ES-I3 (cell line): ENCODE data around the gene PKN2.
"Not testable (repeated sequence)": the region's sequence is repeated elsewhere in the genome, so short reads cannot be mapped to it uniquely, and the experiment has no call there.

Source experiments
- H3K36me3 ChIP-seq: 2 replicates; pipeline ENCODE4 v1.6.1; 2013; ENCODE audit warnings: mild to moderate bottlenecking, low read length, control low read depth, moderate library complexity; ENCODE audit not compliant: insufficient read depth
- H3K4me1 ChIP-seq: 2 replicates; pipeline ENCODE4 v1.6.1; 2013; ENCODE audit warnings: mild to moderate bottlenecking, control low read depth, low read length; ENCODE audit not compliant: insufficient read depth
- H3K9ac ChIP-seq: 2 replicates; pipeline ENCODE4 v1.6.1; 2013; ENCODE audit warnings: low read depth, mild to moderate bottlenecking, low read length, moderate library complexity
- H3K9me3 ChIP-seq: 2 replicates; pipeline ENCODE4 v1.6.1; 2013; ENCODE audit warnings: mild to moderate bottlenecking, low read length, moderate library complexity; ENCODE audit not compliant: control insufficient read depth, insufficient read depth

Gene PKN2

GRCh38 chr1:88697503-88697902, 13.4 kb downstream of the PKN2 start:
- H3K4me1 ChIP-seq: peaks cover 9% of the 10 kb centered on the region
- no peaks in the 10 kb centered on the region for H3K36me3 ChIP-seq
- no peaks in the 10 kb centered on the region for H3K9me3 ChIP-seq
- no peak overlapping the region for H3K9ac ChIP-seq

GRCh38 chr1:88698140-88698539, 14.1 kb downstream of the PKN2 start:
- peaks cover 9% of the 10 kb centered on the region for H3K4me1 ChIP-seq
- H3K36me3 ChIP-seq: no peaks in the 10 kb centered on the region
- H3K9ac ChIP-seq: no peak overlapping the region
- H3K9me3 ChIP-seq: no peaks in the 10 kb centered on the region

- peaks cover 9% of the 10 kb centered on the region for H3K4me1 ChIP-seq
- no peaks in the 10 kb centered on the region for H3K9me3 ChIP-seq
- H3K36me3 ChIP-seq: no peaks in the 10 kb centered on the region
- H3K9ac ChIP-seq: no peak overlapping the region
Measured at GRCh38 chr1:88698764-88699163, 14.7 kb downstream of the PKN2 start.

- H3K9ac ChIP-seq: no peak overlapping the region
- H3K4me1 ChIP-seq: peaks cover 9% of the 10 kb centered on the region
- H3K9me3 ChIP-seq: no peaks in the 10 kb centered on the region
Measured at GRCh38 chr1:88700425-88701013, 16.4 kb downstream of the PKN2 start.

GRCh38 chr1:88701275-88701674, 17.2 kb downstream of the PKN2 start:
- no peaks in the 10 kb centered on the region for H3K9me3 ChIP-seq
- no peaks in the 10 kb centered on the region for H3K36me3 ChIP-seq
- H3K4me1 ChIP-seq: peaks cover 9% of the 10 kb centered on the region
- no peak overlapping the region for H3K9ac ChIP-seq

More at GRCh38 chr1:88700425-88701013, 16.4 kb downstream of the PKN2 start:
- no peaks in the 10 kb centered on the region for H3K36me3 ChIP-seq

DNA sequence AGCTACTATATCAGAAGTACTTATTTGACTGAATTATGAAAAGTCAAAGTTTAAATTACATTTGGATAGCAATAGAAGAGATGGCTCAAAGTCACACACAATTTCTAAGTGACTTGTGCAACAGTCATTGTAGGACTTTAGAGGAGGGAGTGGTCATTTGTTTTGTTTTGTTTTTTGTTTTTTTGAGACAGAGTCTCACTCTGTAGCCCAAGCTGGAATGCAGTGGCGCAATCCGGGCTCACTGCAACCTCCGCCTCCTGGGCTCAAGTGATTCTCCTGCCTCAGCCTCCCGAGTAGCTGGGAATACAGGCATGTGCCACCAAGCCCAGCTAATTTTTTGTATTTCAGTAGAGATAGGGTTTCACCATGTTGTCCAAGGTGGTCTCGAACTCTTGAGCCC, 17.7 kb downstream of the PKN2 start:
- H3K9me3 ChIP-seq, H3K4me1 ChIP-seq, H3K36me3 ChIP-seq, H3K9ac ChIP-seq: not testable (repeated sequence)

- Histone ChIP-seq H3K9me3 (no peaks in the 10 kb centered on the region), H3K9ac (no peak overlapping the region), H3K4me1 (no peaks in the 10 kb centered on the region), H3K36me3 (no peaks in the 10 kb centered on the region)
Measured at GRCh38 chr1:88708011-88708410, 23.9 kb downstream of the PKN2 start.

GRCh38 chr1:88712907-88713306, 28.8 kb downstream of the PKN2 start:
- H3K9ac ChIP-seq, H3K9me3 ChIP-seq, H3K4me1 ChIP-seq, H3K36me3 ChIP-seq: not testable (repeated sequence)

- not testable (repeated sequence) for H3K4me1 ChIP-seq, H3K9me3 ChIP-seq, H3K9ac ChIP-seq, H3K36me3 ChIP-seq
Measured at GRCh38 chr1:88716571-88716970, 32.5 kb downstream of the PKN2 start.

DNA sequence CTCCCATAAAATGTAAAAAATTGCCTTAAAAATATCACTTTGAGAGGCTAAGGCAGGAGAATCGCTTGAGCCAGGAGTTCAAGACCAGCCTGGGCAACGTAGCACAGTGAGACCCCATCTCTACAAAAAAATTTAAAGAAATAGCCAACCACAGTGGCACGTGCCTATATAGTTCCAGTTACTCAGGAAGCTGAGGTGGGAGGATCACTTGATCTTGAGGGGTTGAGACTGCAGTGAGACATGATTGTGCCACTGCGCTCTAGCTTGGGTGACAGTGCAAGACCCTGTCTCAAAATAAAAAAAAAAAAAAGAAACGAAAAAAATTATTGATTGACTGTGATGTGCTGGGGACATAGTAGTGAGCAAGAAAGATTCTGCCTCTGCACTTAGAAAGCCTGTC, 38.4 kb downstream of the PKN2 start:
- Histone ChIP-seq H3K4me1 (no peaks in the 10 kb centered on the region), H3K9ac (no peak overlapping the region), H3K36me3 (no peaks in the 10 kb centered on the region), H3K9me3 (no peaks in the 10 kb centered on the region)

DNA sequence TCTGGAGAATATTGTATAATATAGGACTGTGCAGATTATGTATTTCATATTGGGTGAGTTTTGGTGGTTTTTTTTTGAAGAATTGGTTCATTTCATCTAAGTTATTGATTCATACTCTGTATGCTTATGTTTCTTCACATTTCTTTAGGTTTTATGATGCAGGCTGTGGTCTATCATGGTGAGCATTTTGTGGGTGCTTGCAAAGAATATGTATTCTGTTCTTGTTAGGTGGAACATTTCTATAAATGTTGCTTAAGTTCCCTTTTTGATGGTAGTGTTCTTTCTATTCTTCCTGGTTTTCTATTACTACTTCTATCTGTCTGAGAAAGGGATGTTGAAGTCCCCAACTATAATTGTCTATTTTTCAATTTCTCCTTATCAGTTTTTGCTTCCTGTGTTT, 42.6 kb downstream of the PKN2 start:
- Histone ChIP-seq H3K4me1 (no peaks in the 10 kb centered on the region), H3K36me3 (no peaks in the 10 kb centered on the region), H3K9me3 (no peaks in the 10 kb centered on the region), H3K9ac (no peak overlapping the region)

- no peaks in the 10 kb centered on the region for H3K4me1 ChIP-seq
- H3K36me3 ChIP-seq: no peaks in the 10 kb centered on the region
- H3K9ac ChIP-seq: no peak overlapping the region
- no peaks in the 10 kb centered on the region for H3K9me3 ChIP-seq
Measured at GRCh38 chr1:88727205-88727604, 43.1 kb downstream of the PKN2 start.

DNA sequence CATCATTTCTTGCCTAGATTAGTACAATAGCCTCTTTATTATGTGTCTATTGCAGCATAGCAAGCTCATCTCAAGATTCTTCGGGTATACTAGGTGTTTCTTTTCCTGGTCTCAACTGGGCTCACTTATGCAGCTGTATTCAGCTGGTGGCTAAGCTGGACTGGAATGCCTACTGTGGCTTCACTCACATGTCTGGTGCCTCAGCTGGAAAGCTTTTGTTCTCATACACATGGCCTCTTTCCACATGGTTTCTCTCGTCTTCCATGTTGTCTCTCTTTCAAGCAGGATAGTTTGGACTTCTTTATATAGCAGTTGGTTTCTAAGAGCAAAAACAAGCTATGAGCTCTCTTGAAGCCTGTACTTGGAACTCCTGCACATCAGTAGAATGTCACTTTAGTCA, 45.2 kb downstream of the PKN2 start:
- no peaks in the 10 kb centered on the region for H3K4me1 ChIP-seq

GRCh38 chr1:88730132-88730675, 46.1 kb downstream of the PKN2 start:
- H3K9me3 ChIP-seq: no peaks in the 10 kb centered on the region
- no peak overlapping the region for H3K9ac ChIP-seq
- no peaks in the 10 kb centered on the region for H3K36me3 ChIP-seq
- H3K4me1 ChIP-seq: no peaks in the 10 kb centered on the region

More for the DNA sequence above, 45.2 kb downstream of the PKN2 start:
- Histone ChIP-seq H3K9ac (no peak overlapping the region), H3K9me3 (no peaks in the 10 kb centered on the region), H3K36me3 (no peaks in the 10 kb centered on the region)

DNA sequence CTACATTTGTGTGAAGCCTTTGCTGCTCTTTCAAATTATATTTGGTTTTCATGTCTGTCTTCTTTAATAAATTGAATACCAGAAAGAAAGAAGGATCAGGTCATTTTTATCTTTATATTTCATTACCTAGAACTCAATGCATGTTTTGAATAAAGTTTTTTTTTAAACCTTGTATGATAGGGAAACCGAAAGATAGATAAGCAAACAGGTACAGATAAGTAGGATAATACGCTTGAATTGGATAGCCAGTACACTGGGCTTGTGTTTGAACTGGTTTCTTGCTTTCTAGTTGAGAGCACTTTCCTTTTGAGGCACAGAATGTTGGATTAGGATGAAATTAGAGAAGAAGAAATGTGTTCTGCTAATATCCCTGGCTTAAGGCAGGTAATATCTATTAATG, 46.9 kb downstream of the PKN2 start:
- Histone ChIP-seq H3K36me3 (no peaks in the 10 kb centered on the region), H3K4me1 (no peaks in the 10 kb centered on the region), H3K9ac (no peak overlapping the region), H3K9me3 (no peaks in the 10 kb centered on the region)
